NT2/D1 (cell line): ENCODE measurements around the gene SRRM1.

ENCODE experiments used
- SUZ12 ChIP-seq: IDR thresholded peaks from 2 replicates; pipeline ENCODE4 v1.6.1; 2011; ENCODE audit not compliant: insufficient read length, insufficient read depth; ENCODE audit errors: extremely low read depth
- YY1 ChIP-seq: IDR thresholded peaks from 2 replicates; pipeline ENCODE4 v1.6.1; 2011; ENCODE audit not compliant: insufficient read length, insufficient read depth
- ZNF274 ChIP-seq: IDR thresholded peaks from 2 replicates; pipeline ENCODE4 v1.6.1; 2011; ENCODE audit warnings: mild to moderate bottlenecking, low read depth, low read length

- TF ChIP-seq YY1 (no peak), ZNF274 (no peak), SUZ12 (no peak)
Observed at GRCh38 chr1:24717887-24718650, 75.0 kb downstream of the SRRM1 start.
